ENCODE measurements around the gene AGK.
"Not testable (repeated sequence)": the region's sequence is repeated elsewhere in the genome, so short reads cannot be mapped to it uniquely, and the experiment has no call there.

AGK gene

DNA sequence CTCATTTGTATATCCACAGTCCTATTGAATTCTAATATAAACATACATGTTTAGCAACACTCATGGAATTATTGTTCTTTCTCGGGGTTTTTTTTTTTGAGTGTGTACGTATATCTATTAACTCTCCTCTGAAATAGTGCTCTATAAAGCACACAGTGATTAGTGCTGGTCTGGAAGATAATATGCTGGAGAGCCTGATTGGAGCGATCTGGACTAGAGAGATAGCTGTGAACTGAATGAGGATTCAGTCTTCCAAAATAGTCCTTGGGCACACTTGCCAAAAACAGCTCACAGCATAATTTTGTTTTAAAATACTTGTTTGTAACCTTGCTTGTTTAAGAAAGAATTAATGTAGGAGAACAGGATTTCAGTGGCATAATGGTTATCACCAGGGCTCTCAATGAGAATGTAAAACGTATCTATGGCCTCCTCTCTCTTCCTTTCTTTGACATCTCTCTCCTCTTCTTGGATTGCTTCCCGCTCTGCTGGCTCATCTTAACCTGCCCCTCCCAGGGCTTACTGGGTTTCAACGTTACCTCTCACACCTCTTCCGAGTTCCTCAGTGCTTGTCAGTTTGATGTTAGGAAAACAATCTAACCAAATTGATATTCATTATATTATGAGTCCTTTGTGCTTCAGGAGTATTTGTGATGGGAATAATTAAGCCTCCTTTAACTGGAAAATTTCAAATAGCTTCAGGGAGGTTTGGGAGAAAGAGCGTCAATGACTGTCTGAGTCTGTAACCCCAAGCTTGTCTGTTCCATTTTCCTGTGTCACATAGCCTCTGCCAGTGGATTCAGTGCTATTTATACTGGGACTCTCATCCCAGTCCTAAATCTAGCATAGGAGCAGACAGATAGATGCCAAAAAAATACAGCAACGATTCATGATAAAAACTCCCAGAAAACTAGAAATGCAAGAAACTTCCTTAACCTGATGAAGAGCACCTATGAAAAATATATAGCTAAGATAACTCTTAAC, 16.2 kb upstream of the AGK start:
- peaks cover 42% of the 10 kb centered on the region for H3K27me3 Mint-ChIP-seq

DNA sequence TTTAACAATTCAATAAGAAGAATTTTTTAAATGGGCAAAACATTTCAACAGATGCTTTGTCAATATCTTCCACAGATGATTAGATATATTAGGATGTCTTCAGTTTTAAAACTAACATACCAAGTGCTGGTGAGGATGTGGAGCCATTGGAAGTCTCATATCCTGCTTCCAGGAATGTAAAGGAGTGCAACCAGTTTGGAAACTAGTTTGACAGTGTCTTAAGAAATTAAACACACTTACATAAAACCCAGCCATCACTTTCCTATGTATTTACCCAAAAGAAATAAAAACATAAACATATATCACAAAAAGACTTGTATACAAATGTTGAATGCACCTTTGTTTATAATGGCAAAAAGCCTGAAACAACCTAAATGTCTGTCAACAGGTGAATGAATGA, 13.3 kb upstream of the AGK start:
- ATAC-seq, result no peak
- no peak overlapping the region for H3K27ac Mint-ChIP-seq
- H3K9me3 Mint-ChIP-seq, result no peaks in the 10 kb centered on the region
- no peak for DNase-seq
- no peak overlapping the region for H3K4me3 Mint-ChIP-seq
- peaks cover 40% of the 10 kb centered on the region for H3K27me3 Mint-ChIP-seq
- no peaks in the 10 kb centered on the region for H3K36me3 Mint-ChIP-seq (ENCODE audit: low read depth)
- H3K4me1 Mint-ChIP-seq, result peaks cover 3% of the 10 kb centered on the region

More for the DNA sequence above, 16.2 kb upstream of the AGK start:
- Mint-ChIP-seq H3K27ac (no peak overlapping the region), H3K4me3 (no peak overlapping the region), H3K36me3 (ENCODE audit: low read depth) (no peaks in the 10 kb centered on the region), H3K9me3 (no peaks in the 10 kb centered on the region), H3K4me1 (peaks cover 3% of the 10 kb centered on the region)
- DNase-seq (no peak), ATAC-seq (no peak)

DNA sequence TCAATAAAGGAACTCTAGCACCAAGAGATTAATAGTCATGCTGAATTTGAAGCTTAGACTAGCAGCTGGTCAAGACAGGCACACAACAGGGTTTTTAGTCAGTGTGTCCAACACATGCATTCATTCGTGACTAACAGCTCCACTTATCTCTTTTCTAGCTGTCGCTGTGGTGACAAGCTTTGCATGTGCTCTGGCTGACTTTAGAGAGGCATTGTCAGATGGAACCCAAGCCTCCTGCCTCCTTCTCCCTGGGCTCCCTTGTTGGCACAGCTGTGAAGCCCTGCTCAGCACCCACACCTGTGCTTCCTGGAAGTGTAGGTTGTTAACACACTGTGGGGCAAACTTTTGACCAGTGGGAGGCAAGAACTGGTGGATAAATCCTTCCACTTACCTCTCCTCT, 9.8 kb upstream of the AGK start:
- no peak overlapping the region for H3K27ac Mint-ChIP-seq
- no peak overlapping the region for H3K4me3 Mint-ChIP-seq
- H3K9me3 Mint-ChIP-seq, result no peaks in the 10 kb centered on the region
- ATAC-seq (no peak), DNase-seq (no peak)
- peaks cover 16% of the 10 kb centered on the region for H3K4me1 Mint-ChIP-seq
- H3K27me3 Mint-ChIP-seq, result peaks cover 21% of the 10 kb centered on the region
- H3K36me3 Mint-ChIP-seq (ENCODE audit: low read depth), result no peaks in the 10 kb centered on the region

DNA sequence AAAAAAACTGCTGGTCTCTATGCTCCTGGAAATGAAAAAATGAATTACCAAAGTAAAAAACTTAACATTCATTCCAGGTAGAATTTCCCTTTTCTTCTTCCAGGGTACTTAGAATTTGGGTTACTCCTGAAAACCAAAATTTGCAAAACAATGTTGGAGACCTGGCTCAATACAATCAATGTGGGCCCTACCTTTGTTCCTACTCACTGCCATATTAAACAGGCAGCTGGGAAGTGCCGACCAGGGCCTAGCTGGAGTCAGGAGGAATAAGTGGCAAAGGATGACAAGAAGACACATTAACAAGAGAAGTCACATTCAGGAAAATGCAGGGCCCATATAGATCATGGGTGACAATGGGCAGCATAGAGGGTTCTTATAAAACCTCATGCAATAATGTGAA, 6.4 kb upstream of the AGK start:
- Mint-ChIP-seq H3K4me1 (peaks cover 22% of the 10 kb centered on the region), H3K36me3 (ENCODE audit: low read depth) (no peaks in the 10 kb centered on the region), H3K27ac (peak overlapping the region; percentile 65), H3K9me3 (no peaks in the 10 kb centered on the region), H3K27me3 (peaks cover 3% of the 10 kb centered on the region), H3K4me3 (no peak overlapping the region)
- DNase-seq (no peak), ATAC-seq (peak; percentile 30)

DNA sequence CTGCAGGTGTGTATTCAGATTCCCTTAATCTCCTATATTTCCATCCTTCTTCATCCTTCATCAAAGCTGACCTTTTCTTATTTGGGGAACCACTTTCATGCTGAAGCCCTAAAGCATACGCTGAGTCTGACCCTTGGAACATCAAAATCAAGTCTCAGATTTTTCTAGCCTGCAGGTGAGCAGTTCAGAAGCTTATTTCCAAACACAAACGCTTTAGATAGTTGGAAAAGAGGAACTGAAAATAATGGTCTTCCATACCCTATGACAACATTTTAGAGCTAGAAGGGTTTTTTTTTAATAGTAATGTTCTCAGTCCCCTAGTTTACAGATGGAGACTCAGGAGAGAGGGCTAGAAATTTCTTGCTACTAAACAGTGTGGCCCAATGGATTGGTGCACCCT, 1.6 kb upstream of the AGK start:
- Mint-ChIP-seq H3K9me3 (no peaks in the 10 kb centered on the region), H3K27ac (no peak overlapping the region), H3K4me3 (no peak overlapping the region), H3K36me3 (ENCODE audit: low read depth) (peaks cover 30% of the 10 kb centered on the region), H3K27me3 (no peaks in the 10 kb centered on the region), H3K4me1 (peaks cover 52% of the 10 kb centered on the region)
- no peak for ATAC-seq
- no peak for DNase-seq

DNA sequence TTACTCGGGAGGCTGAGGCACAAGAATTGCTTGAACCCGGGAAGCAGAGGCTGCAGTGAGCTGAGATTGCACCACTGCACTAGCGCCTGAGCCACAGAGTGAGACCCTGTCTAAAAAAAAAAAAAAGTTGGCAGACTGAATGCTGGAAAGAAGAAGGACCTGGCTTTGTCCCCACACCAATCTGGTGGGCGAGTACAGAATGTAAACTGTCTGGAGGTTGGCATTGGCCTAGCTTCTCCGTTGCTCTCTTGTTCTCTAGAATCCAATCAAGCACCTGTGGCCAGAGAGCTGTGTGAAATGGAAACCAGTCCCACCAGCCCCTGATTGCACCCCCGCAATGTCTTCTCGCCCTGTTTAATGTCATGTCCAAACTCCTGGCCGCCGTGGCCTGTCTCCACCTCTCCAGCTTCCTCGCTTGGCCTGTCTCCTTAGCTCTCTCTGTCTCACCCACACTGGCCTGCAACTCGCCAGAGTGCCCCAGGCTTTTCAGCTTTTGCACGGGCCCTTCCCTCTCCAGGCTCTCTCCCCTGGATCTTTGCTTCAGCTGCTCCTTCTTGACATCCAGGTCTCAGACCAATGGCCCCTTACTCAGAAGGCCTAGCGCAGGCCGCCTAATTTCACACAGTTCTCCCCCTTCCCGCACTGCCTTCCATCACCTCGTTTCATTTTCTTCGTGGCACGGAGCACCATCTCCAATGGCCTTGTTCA, 670 bp upstream of the AGK start:
- Mint-ChIP-seq H3K4me3 (peak overlapping the region; percentile 91), H3K27ac (peak overlapping the region; percentile 92), H3K9me3 (no peaks in the 10 kb centered on the region), H3K36me3 (ENCODE audit: low read depth) (peaks cover 39% of the 10 kb centered on the region), H3K4me1 (peaks cover 54% of the 10 kb centered on the region), H3K27me3 (no peaks in the 10 kb centered on the region)
- DNase-seq (no peak), ATAC-seq (no peak)

DNA sequence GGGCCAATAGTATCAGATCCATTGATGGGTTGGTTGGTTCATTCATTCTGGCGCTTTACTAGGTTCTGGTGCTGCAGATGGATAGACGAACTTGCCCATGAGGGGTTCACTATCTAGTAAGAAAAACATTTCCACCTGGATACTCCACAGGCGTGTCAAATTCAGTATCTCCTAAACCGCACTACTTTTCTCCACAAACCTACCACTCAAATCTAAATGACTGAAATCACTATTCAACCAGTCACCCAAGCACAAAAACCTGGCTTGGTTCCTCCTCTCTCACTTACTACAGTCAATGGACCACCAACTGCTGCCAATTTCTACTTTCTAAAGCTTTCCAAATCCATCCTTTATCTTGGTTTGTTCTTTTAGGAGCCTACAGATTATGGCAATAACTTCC, 572 bp downstream of the AGK start:
- Mint-ChIP-seq H3K36me3 (ENCODE audit: low read depth) (peaks cover 50% of the 10 kb centered on the region), H3K9me3 (no peaks in the 10 kb centered on the region), H3K27me3 (no peaks in the 10 kb centered on the region), H3K4me1 (peaks cover 58% of the 10 kb centered on the region), H3K4me3 (peak overlapping the region; percentile 91), H3K27ac (peak overlapping the region; percentile 92)
- DNase-seq (no peak), ATAC-seq (peak; percentile 3)

DNA sequence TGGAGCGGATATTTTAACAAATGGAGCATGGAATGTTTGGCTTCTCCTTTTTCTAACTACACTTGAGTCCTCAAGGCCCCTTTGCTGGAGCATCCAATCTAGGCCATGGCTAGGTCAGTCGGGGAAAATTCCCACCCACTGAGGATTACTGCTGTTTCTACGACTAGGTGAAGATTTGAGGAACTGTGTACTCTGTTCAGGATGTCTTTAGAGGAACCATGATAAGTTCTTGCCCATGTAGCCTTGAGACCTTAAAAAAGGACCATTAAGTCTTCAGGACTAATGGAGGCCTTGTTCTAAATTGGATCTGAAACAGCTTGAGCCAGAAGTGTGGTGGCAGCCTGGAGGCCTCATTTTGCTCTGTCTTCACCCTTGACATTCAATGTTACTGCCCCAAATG, 6.2 kb downstream of the AGK start:
- Mint-ChIP-seq H3K27me3 (no peaks in the 10 kb centered on the region), H3K9me3 (peaks cover 11% of the 10 kb centered on the region), H3K4me3 (peak overlapping the region; percentile 64), H3K27ac (peak overlapping the region; percentile 95), H3K4me1 (peaks cover 92% of the 10 kb centered on the region), H3K36me3 (ENCODE audit: low read depth) (peaks cover 91% of the 10 kb centered on the region)
- DNase-seq (no peak), ATAC-seq (no peak)

DNA sequence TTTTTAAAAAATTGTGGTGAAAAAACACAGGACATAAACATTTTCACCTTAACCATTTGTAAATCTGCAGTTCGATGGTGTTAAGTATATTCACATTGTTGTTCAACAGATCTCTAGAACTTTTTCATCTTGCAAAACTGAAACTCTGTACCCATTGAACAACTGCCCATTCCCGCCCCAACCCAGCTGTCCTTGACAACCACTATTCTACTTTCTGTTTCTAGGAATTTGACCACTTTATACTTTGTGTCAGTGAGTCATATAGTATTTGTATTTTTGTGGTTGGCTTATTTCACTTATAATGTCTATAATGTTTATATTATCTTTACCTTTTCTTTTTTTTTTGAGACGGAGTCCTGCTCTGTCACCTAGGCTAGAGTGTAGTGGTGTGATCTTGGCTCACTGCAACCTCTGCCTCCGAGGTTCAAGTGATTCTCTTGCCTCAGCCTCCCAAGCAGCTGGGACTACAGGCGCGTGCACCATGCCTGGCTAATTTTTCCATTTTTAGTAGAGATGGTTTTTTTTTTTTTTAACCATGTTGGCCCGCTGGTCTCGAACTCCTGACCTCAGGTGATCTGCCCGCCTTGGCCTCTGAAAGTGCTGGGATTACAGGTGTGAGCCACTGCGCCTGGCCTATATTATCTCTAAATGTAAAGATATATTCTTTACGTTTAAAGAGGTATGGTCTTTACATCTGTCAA, 6.8 kb downstream of the AGK start:
- Mint-ChIP-seq H3K27ac (peak overlapping the region; percentile 95), H3K4me1 (peaks cover 92% of the 10 kb centered on the region), H3K9me3 (peaks cover 11% of the 10 kb centered on the region), H3K36me3 (ENCODE audit: low read depth) (peaks cover 91% of the 10 kb centered on the region), H3K4me3 (peak overlapping the region; percentile 64)
- peak; percentile 53 for ATAC-seq
- H3K27me3 Mint-ChIP-seq, result not testable (repeated sequence)
- DNase-seq, result peak; percentile 31

DNA sequence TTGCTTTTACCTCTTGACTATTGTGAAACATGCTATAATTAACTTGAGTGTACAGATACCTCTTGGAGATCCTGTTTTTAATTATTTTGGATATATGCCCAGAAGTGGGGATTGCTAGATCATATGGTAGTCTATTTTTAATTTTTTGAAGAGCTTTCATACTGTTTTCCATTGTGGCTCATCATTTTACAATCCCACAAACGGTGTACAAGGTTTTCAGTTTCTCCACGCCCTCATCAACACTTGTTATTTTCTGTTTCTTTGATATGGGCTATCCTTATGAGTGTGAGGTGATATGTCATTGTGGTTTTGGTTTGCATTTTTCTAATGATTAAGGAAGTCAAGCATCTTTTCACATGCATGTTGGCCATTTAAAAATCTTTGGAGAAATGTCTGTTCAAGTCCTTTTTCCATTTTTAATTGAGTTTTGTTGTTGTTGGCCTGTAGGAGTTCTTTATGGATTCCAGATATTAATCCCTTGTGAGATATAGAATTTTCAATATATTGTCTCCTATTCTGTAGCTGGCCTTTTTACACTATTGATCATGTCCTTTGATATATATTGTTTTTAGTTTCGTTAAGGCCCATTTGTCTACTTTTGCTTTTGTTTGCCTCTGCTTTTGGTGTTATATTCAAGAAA, 7.5 kb downstream of the AGK start:
- Mint-ChIP-seq H3K27me3 (no peaks in the 10 kb centered on the region), H3K4me1 (peaks cover 92% of the 10 kb centered on the region), H3K36me3 (ENCODE audit: low read depth) (peaks cover 91% of the 10 kb centered on the region), H3K27ac (peak overlapping the region; percentile 95), H3K4me3 (peak overlapping the region; percentile 64), H3K9me3 (peaks cover 17% of the 10 kb centered on the region)
- no peak for DNase-seq
- ATAC-seq, result peak; percentile 91

DNA sequence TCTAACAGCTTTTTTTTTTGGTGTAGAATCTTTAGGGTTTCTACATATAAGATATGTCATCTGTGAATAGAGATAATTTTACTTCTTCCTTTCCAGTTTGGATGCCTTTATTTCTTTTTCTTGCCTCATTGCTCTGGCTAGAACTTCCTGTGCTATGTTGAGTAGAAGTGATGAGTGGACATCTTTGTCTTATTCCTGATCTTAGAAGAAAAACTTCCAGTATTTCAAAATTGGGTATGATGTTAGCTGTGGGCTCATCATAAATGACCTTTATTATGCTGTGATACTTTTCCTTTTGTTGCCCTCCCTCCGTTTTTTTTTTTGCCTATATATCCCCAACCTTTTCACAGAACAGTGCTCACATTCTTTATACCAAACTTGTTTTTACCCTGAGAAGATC, 8.8 kb downstream of the AGK start:
- H3K4me1 Mint-ChIP-seq, result peaks cover 95% of the 10 kb centered on the region
- no peak for DNase-seq

DNA sequence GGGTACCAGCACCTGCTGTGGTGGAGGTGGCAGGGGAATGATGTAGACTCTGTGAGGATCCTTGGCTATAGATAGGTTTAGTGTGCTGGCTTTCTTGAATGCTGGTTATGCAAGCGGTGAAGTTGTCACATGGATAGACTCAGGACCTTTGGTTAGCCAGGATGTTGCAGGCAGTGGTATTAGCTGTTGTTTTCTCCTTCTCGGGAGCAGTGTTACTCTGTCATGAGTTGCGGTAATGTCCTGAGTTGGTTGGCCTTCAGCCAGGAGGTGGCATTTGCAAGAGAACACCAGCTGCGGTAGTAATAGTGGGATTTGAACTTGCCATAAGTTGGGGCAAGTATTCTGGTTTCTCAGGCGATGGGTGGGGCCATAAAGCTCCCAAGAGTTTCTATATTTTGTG, 10.8 kb downstream of the AGK start:
- Mint-ChIP-seq H3K27ac (peak overlapping the region; percentile 95), H3K36me3 (ENCODE audit: low read depth) (peaks cover 94% of the 10 kb centered on the region), H3K4me3 (no peak overlapping the region), H3K27me3 (no peaks in the 10 kb centered on the region), H3K9me3 (peaks cover 22% of the 10 kb centered on the region), H3K4me1 (peaks cover 92% of the 10 kb centered on the region)
- ATAC-seq, result no peak
- no peak for DNase-seq

More for the DNA sequence above, 8.8 kb downstream of the AGK start:
- peaks cover 22% of the 10 kb centered on the region for H3K9me3 Mint-ChIP-seq
- no peak overlapping the region for H3K4me3 Mint-ChIP-seq
- no peaks in the 10 kb centered on the region for H3K27me3 Mint-ChIP-seq
- no peak for ATAC-seq
- H3K36me3 Mint-ChIP-seq (ENCODE audit: low read depth), result peaks cover 93% of the 10 kb centered on the region
- H3K27ac Mint-ChIP-seq, result peak overlapping the region; percentile 95

DNA sequence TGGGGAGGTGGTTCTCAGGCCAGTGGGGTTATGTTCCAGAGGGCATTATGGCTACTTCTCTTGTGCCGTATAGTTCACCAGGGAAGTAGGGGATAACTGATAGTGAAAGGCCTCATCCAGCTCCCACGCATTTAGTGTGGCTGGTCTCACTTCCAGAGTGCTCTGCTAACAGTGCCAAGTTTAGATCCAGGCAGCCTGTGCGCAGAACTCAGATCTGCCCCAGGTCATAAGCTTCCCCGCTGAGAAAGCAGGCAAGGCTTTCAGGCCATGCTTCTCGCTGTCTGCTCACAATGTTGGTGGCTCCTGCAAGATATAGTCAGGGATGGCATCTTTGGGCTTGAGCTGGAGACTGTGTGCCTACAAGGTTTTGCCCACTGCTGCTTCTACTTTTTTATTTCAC, 11.3 kb downstream of the AGK start:
- Mint-ChIP-seq H3K4me3 (no peak overlapping the region), H3K4me1 (peaks cover 92% of the 10 kb centered on the region), H3K9me3 (peaks cover 22% of the 10 kb centered on the region), H3K27me3 (no peaks in the 10 kb centered on the region), H3K36me3 (ENCODE audit: low read depth) (peaks cover 94% of the 10 kb centered on the region), H3K27ac (peak overlapping the region; percentile 95)
- ATAC-seq (no peak), DNase-seq (no peak)

DNA sequence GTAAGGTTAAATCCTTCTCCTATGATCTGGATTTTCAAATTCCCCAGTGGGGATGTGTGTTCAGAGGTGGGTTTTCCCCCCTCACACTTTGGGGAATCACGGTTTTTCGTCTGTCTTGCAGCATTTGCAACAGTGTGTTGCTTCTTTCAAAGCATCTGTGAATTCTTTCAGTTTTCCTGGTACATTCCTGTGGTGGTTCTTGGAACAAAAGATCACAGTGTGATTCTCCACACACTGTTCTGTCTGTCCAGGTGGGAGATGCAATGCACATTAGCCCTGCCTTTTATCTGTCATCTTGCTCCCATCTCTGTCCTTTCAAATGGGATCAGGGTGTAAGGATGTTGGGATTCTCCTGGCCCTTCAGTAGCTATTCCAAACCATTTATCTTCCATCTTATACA, 11.8 kb downstream of the AGK start:
- Mint-ChIP-seq H3K36me3 (ENCODE audit: low read depth) (peaks cover 94% of the 10 kb centered on the region), H3K4me1 (peaks cover 92% of the 10 kb centered on the region), H3K9me3 (peaks cover 22% of the 10 kb centered on the region), H3K27ac (peak overlapping the region; percentile 95), H3K4me3 (no peak overlapping the region), H3K27me3 (no peaks in the 10 kb centered on the region)
- DNase-seq (no peak), ATAC-seq (no peak)
